ENCODE data around the gene IFT27.

IFT27 gene

GRCh38 chr22:36797911-36798673 lies 22.2 kb upstream of the IFT27 start:
- in situ Hi-C loops (cut with MboI; ENCODE audit: low sequenced_read_pairs), result no loop called here

GRCh38 chr22:36797374-36797773 lies 21.5 kb upstream of the IFT27 start:
- in situ Hi-C loops (cut with MboI; ENCODE audit: low sequenced_read_pairs), result no loop called here

- in situ Hi-C loops (cut with MboI; ENCODE audit: low sequenced_read_pairs), result no loop called here
These were observed 20.7 kb upstream of the IFT27 start for GRCh38 chr22:36796552-36797175.

- in situ Hi-C loops (cut with MboI; ENCODE audit: low sequenced_read_pairs), result no loop called here
These were observed 19.7 kb upstream of the IFT27 start for GRCh38 chr22:36795633-36796032.

- in situ Hi-C loops (cut with MboI; ENCODE audit: low sequenced_read_pairs), result no loop called here
These were observed 14.7 kb upstream of the IFT27 start for GRCh38 chr22:36790648-36791047.

- in situ Hi-C loops (cut with MboI; ENCODE audit: low sequenced_read_pairs), result no loop called here
These were observed 11.5 kb upstream of the IFT27 start for GRCh38 chr22:36787204-36787988.

- in situ Hi-C loops (cut with MboI; ENCODE audit: low sequenced_read_pairs), result no loop called here
These were observed 7.8 kb upstream of the IFT27 start for GRCh38 chr22:36783743-36784142.

- in situ Hi-C loops (cut with MboI; ENCODE audit: low sequenced_read_pairs), result no loop called here
These were observed 6.0 kb upstream of the IFT27 start for GRCh38 chr22:36781656-36782627.

GRCh38 chr22:36778020-36778419 lies 2.1 kb upstream of the IFT27 start:
- in situ Hi-C loops (cut with MboI; ENCODE audit: low sequenced_read_pairs), result no loop called here

GRCh38 chr22:36776722-36777121 lies 803 bp upstream of the IFT27 start:
- in situ Hi-C loops (cut with MboI; ENCODE audit: low sequenced_read_pairs), result no loop called here

GRCh38 chr22:36775586-36775963 lies 344 bp downstream of the IFT27 start:
- in situ Hi-C loops (cut with MboI; ENCODE audit: low sequenced_read_pairs), result no loop called here

GRCh38 chr22:36773935-36774334 lies 2.0 kb downstream of the IFT27 start:
- in situ Hi-C loops (cut with MboI; ENCODE audit: low sequenced_read_pairs), result no loop called here

GRCh38 chr22:36772451-36772850 lies 3.5 kb downstream of the IFT27 start:
- in situ Hi-C loops (cut with MboI; ENCODE audit: low sequenced_read_pairs), result no loop called here

- in situ Hi-C loops (cut with MboI; ENCODE audit: low sequenced_read_pairs), result no loop called here
These were observed 4.4 kb downstream of the IFT27 start for GRCh38 chr22:36771356-36772063.

GRCh38 chr22:36770513-36771231 lies 5.2 kb downstream of the IFT27 start:
- in situ Hi-C loops (cut with MboI; ENCODE audit: low sequenced_read_pairs), result no loop called here

GRCh38 chr22:36769541-36770512 lies 6.1 kb downstream of the IFT27 start:
- in situ Hi-C loops (cut with MboI; ENCODE audit: low sequenced_read_pairs), result no loop called here

GRCh38 chr22:36768616-36769015 lies 7.3 kb downstream of the IFT27 start:
- in situ Hi-C loops (cut with MboI; ENCODE audit: low sequenced_read_pairs), result no loop called here

- in situ Hi-C loops (cut with MboI; ENCODE audit: low sequenced_read_pairs), result no loop called here
These were observed 7.8 kb downstream of the IFT27 start for GRCh38 chr22:36768141-36768540.

Data from HL-60/S4 treated with phorbol 12-myristate 13-acetate at 8.2 ng/mL for 4 days and 3 days (cell line).